ENCODE data around the gene HOXA13. TPM values are rescaled to one million over a fixed set of nuclear protein-coding genes. Genes with fewer than 3 reads are reported as not detected.

HOXA13 gene
- total RNA-seq, 1 donor from 2014 or later: not detected

DNA sequence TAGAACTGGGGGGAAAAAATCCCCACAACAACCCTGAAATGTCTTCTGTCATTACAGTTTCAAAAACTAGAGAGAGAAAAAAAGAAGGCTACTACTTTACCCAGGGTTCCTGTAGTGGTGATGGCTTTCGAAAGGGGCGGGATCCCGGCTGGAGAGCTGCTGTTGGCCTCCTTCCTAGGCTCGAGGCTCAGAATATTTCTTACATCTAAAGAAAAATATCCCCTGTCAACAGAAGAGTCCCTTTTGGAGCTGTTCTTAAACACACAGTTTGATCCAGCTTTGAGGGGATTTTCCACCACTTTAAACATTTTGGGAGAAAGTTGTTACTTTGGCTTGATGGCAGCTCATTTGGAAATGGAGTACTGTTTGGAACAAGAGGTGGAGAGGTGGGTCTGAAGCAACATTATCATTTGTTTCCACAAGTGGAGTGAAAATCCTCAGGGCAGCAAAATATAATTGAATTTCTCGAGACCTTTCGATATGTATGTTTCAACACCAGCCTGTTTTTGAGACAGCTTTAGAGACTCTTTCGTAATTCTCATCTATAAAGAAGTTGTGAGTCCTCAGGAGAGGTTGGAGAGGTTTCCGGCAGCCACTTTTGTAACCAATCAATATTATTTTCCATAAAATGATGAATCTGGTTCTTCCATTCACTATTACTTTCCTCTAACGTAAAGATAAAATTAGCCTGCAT lies 5.1 kb downstream of the HOXA13 start:
- peaks cover 9% of the 10 kb centered on the region for H3K4me1 Mint-ChIP-seq (ENCODE audit: unreplicated experiment)
- H3K4me3 Mint-ChIP-seq (ENCODE audit: unreplicated experiment): no peak overlapping the region
- H3K27ac Mint-ChIP-seq (ENCODE audit: unreplicated experiment): no peak overlapping the region

DNA sequence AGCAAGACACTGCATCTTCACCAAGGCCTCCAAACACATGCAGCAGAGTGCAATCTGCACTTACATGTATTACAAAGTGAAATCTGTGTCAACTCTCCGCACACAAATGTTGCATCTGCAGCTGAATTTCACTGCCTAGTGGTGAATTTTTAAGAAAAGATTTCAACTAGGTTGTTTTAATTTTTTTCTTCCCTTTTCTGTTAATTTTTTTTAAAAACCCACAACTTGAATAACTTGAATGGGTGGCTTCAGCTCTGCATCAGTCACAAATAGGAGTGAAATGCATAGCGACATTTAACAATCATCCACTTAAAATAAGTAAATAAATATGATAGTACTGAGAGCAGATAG lies 5.9 kb downstream of the HOXA13 start:
- H3K9me3 Mint-ChIP-seq (ENCODE audit: unreplicated experiment): no peaks in the 10 kb centered on the region
- DNase-seq (ENCODE audit: low spot score): no peak
- peaks cover 17% of the 10 kb centered on the region for H3K4me1 Mint-ChIP-seq (ENCODE audit: unreplicated experiment)
- peaks cover 42% of the 10 kb centered on the region for H3K27me3 Mint-ChIP-seq (ENCODE audit: unreplicated experiment)
- peaks cover 6% of the 10 kb centered on the region for H3K36me3 Mint-ChIP-seq (ENCODE audit: low read depth, unreplicated experiment)
- TF ChIP-seq, protein P1, sequence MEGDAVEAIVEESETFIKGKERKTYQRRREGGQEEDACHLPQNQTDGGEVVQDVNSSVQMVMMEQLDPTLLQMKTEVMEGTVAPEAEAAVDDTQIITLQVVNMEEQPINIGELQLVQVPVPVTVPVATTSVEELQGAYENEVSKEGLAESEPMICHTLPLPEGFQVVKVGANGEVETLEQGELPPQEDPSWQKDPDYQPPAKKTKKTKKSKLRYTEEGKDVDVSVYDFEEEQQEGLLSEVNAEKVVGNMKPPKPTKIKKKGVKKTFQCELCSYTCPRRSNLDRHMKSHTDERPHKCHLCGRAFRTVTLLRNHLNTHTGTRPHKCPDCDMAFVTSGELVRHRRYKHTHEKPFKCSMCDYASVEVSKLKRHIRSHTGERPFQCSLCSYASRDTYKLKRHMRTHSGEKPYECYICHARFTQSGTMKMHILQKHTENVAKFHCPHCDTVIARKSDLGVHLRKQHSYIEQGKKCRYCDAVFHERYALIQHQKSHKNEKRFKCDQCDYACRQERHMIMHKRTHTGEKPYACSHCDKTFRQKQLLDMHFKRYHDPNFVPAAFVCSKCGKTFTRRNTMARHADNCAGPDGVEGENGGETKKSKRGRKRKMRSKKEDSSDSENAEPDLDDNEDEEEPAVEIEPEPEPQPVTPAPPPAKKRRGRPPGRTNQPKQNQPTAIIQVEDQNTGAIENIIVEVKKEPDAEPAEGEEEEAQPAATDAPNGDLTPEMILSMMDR (IDR thresholded peaks at IDR 0.05; ENCODE audit: unreplicated experiment): no peak
- H3K27ac Mint-ChIP-seq (ENCODE audit: unreplicated experiment): no peak overlapping the region
- no peak overlapping the region for H3K4me3 Mint-ChIP-seq (ENCODE audit: unreplicated experiment)

More for the DNA sequence above, 5.1 kb downstream of the HOXA13 start:
- peaks cover 6% of the 10 kb centered on the region for H3K36me3 Mint-ChIP-seq (ENCODE audit: low read depth, unreplicated experiment)
- TF ChIP-seq, protein P1 (IDR thresholded peaks at IDR 0.05; ENCODE audit: unreplicated experiment): no peak
- DNase-seq (ENCODE audit: low spot score): no peak
- H3K9me3 Mint-ChIP-seq (ENCODE audit: unreplicated experiment): no peaks in the 10 kb centered on the region
- H3K27me3 Mint-ChIP-seq (ENCODE audit: unreplicated experiment): peaks cover 42% of the 10 kb centered on the region

DNA sequence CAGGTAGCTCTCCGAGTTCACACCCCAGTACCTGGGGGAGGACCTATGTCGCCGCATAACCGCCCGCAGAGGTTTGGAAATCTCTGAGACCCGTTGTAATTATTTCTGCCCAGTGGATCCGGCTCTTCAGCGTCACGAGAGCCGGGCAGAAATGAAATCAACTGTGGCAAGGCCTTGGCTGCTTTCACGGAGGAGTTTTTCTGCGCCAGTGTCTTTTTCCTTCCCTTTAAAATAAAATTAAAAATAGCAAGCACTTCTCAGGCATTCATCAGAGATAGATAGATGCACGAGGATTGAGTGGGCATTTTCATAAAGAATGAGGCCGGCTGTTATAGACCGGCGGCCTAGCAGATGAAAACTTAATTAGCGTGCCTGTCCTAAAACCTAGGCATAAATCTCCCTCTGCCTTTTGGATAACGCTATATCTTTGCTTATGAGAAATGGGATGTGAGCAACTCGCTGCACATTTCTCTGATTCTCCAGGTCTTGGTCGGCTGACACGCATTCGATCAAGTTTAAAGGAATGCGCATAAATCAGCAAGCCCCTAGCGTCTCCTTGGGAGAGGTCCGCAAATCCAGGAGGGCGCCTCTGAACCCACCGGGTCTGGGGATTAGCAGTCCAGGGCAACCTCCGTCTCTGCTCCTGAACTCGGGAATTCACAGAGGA lies 6.4 kb downstream of the HOXA13 start:
- TF ChIP-seq, protein P1 (IDR thresholded peaks at IDR 0.05; ENCODE audit: unreplicated experiment): no peak
- H3K36me3 Mint-ChIP-seq (ENCODE audit: low read depth, unreplicated experiment): peaks cover 6% of the 10 kb centered on the region
- peaks cover 17% of the 10 kb centered on the region for H3K4me1 Mint-ChIP-seq (ENCODE audit: unreplicated experiment)
- H3K27ac Mint-ChIP-seq (ENCODE audit: unreplicated experiment): no peak overlapping the region
- DNase-seq (ENCODE audit: low spot score): no peak
- no peak overlapping the region for H3K4me3 Mint-ChIP-seq (ENCODE audit: unreplicated experiment)
- H3K27me3 Mint-ChIP-seq (ENCODE audit: unreplicated experiment): peaks cover 45% of the 10 kb centered on the region
- H3K9me3 Mint-ChIP-seq (ENCODE audit: unreplicated experiment): no peaks in the 10 kb centered on the region

DNA sequence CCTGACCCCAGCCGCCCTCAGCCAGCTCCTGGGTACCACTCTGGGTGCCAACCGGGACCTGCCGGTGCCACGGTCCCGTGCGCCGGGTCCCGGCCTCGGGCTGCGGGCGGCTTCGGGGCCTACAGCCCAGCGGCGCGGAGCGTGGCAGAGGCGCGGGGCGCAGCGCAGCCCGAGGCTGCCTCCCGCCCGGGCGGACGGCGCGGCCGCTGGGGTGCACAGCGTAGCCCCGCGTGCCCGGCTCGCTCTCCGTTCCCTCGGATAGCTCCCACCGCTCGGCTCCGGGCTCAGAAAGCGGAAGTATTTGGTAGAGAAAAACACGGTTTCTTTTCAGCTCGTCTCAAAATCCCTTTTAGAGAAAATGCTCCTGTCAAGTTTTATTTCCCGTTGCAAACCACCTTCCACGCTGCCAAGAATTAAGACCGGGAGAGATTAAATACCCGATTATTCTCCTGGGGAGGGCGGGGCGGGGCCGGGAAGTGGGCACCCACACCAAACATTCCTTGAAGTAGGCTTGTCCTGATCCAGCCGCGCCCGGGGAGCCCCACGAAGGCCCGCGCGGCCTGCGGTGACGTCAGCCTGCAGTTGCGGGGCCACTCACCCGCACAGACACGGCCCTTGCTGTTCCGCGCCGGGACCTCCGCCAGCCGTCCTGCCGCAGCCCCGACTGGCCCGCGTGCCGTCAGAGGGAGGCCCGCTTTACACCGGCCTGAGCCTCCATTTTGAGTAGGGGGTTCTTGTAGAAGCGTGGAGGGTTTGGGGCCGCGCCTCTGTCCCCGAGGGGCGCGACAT lies 7.2 kb downstream of the HOXA13 start:
- DNase-seq (ENCODE audit: low spot score): no peak
- TF ChIP-seq, protein P1 (IDR thresholded peaks at IDR 0.05; ENCODE audit: unreplicated experiment): no peak
- H3K27ac Mint-ChIP-seq (ENCODE audit: unreplicated experiment): no peak overlapping the region
- peaks cover 43% of the 10 kb centered on the region for H3K27me3 Mint-ChIP-seq (ENCODE audit: unreplicated experiment)
- H3K4me3 Mint-ChIP-seq (ENCODE audit: unreplicated experiment): no peak overlapping the region
- no peaks in the 10 kb centered on the region for H3K9me3 Mint-ChIP-seq (ENCODE audit: unreplicated experiment)
- H3K4me1 Mint-ChIP-seq (ENCODE audit: unreplicated experiment): peaks cover 24% of the 10 kb centered on the region
- H3K36me3 Mint-ChIP-seq (ENCODE audit: low read depth, unreplicated experiment): peaks cover 6% of the 10 kb centered on the region
